Stimulated activated naive CD4-positive, alpha-beta T cell (primary cell): ENCODE data around the gene RBX1.
A peak's percentile ranks its signal among the peaks of the same experiment; 100 is the strongest.

Experiments
- DNase-seq, 6 experiments: peaks; one replicate each; lab custom pipeline; 2025; lab: John Stamatoyannopoulos, UW

RBX1 gene

GRCh38 chr22:41022470-41023298 is 71.5 kb downstream of the RBX1 start:
- peak; percentile 63 to 76 (median 70) for DNase-seq
